ENCODE data around the gene TST. TPM values are rescaled to one million over a fixed set of nuclear protein-coding genes. Genes with fewer than 3 reads are reported as not detected.
A peak's percentile ranks its signal among the peaks of the same experiment; 100 is the strongest.

The TST gene
- total RNA-seq, 1 donor from 2014 or later: 21.3 TPM

- no peak for TF ChIP-seq CTCF (IDR thresholded peaks at IDR 0.05; ENCODE audit: unreplicated experiment)
- Mint-ChIP-seq H3K27me3 (ENCODE audit: low read depth) (no peaks in the 10 kb centered on the region), H3K4me1 (peaks cover 19% of the 10 kb centered on the region), H3K27ac (peak overlapping the region; percentile 26), H3K4me3 (no peak overlapping the region), H3K9me3 (no peaks in the 10 kb centered on the region), H3K36me3 (peaks cover 5% of the 10 kb centered on the region)
- no peak for DNase-seq (ENCODE audit: low spot score in 2 of 2, unreplicated experiment in 2 of 2)
Observed at GRCh38 chr22:37032134-37032534, 12.9 kb upstream of the TST start.

DNA sequence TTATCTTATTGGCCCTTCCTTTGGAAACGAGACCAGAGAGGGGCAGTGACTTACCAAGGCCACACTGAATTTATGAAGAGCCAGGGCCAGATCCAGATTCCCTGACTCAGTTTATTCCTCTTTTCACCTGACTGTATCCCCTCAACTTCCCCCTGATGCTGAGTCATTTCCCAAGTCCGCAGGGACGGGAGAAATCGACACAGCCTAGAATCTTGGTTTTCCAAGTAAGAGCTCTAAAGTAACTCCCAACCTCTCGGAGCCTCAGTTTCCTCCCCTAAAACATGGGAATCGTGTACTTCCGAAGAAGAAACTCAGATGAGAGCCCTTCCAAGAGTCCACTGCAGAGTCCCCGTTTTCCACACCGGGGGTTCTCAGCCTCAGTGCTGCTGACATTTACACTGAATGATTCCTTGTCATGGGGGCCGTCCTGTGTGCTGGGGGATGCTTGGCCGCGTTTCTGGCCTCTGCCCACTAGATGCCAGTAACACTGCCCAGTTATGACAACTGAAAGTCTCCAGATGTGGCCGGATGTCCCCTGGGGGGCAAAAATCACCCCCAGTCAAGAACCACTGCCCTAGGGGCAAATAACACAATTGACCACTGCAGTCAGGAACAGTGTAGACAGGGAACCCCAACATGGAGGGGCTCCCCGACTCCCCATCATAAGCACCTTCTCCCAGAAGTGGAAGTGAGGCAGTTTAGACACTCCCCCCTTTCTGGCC is 11.5 kb upstream of the TST start:
- no peak for DNase-seq (ENCODE audit: low spot score in 2 of 2, unreplicated experiment in 2 of 2)
- Mint-ChIP-seq H3K27ac (no peak overlapping the region), H3K4me1 (peaks cover 19% of the 10 kb centered on the region), H3K9me3 (no peaks in the 10 kb centered on the region), H3K36me3 (peaks cover 8% of the 10 kb centered on the region), H3K4me3 (no peak overlapping the region), H3K27me3 (ENCODE audit: low read depth) (no peaks in the 10 kb centered on the region)
- no peak for TF ChIP-seq CTCF (IDR thresholded peaks at IDR 0.05; ENCODE audit: unreplicated experiment)

- no peaks in the 10 kb centered on the region for H3K9me3 Mint-ChIP-seq
- peaks cover 18% of the 10 kb centered on the region for H3K36me3 Mint-ChIP-seq
- no peak for TF ChIP-seq CTCF (IDR thresholded peaks at IDR 0.05; ENCODE audit: unreplicated experiment)
- H3K4me3 Mint-ChIP-seq: no peak overlapping the region
- DNase-seq (ENCODE audit: low spot score in 2 of 2, unreplicated experiment in 2 of 2): no peak
- no peak overlapping the region for H3K27ac Mint-ChIP-seq
- no peaks in the 10 kb centered on the region for H3K27me3 Mint-ChIP-seq (ENCODE audit: low read depth)
- peaks cover 19% of the 10 kb centered on the region for H3K4me1 Mint-ChIP-seq
Observed at GRCh38 chr22:37028692-37029674, 9.7 kb upstream of the TST start.

DNA sequence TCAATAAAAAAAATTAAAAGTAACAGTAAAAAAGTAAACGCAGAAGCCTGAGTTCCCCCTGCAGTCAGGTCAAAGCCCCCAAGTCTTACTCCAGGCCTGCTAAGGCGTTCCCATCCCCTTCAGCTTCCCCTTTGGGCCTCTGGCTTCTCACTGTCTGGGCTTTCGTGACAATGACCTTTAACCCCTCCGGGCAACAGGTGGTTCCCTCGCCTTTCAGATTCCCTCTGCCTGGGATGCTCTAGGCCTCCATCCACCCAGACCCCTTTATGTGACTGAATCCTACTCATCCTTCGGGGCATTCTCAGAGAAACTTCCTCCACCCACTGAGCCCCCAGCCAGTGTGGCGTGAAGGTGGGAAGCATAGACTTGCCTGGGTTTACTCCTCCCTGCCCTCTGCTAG is 8.3 kb upstream of the TST start:
- Mint-ChIP-seq H3K36me3 (peaks cover 21% of the 10 kb centered on the region), H3K9me3 (no peaks in the 10 kb centered on the region), H3K27me3 (ENCODE audit: low read depth) (no peaks in the 10 kb centered on the region), H3K27ac (no peak overlapping the region), H3K4me1 (peaks cover 10% of the 10 kb centered on the region), H3K4me3 (no peak overlapping the region)
- DNase-seq (ENCODE audit: low spot score in 2 of 2, unreplicated experiment in 2 of 2): no peak
- no peak for TF ChIP-seq CTCF (IDR thresholded peaks at IDR 0.05; ENCODE audit: unreplicated experiment)

GRCh38 chr22:37026325-37026724 is 7.1 kb upstream of the TST start:
- no peak for TF ChIP-seq CTCF (IDR thresholded peaks at IDR 0.05; ENCODE audit: unreplicated experiment)
- Mint-ChIP-seq H3K27me3 (ENCODE audit: low read depth) (no peaks in the 10 kb centered on the region), H3K9me3 (no peaks in the 10 kb centered on the region), H3K36me3 (peaks cover 21% of the 10 kb centered on the region), H3K4me3 (no peak overlapping the region), H3K27ac (no peak overlapping the region), H3K4me1 (peaks cover 6% of the 10 kb centered on the region)
- no peak for DNase-seq (ENCODE audit: low spot score in 2 of 2, unreplicated experiment in 2 of 2)

Data from mesothelial cell of epicardium (in vitro differentiated cells).